SH-SY5Y (cell line): ENCODE results near the gene ELK3.

ENCODE experiments used
- GATA2 ChIP-seq: IDR thresholded peaks from 2 replicates; pipeline ENCODE4 v1.6.1; 2011; ENCODE audit warnings: mild to moderate bottlenecking, low read depth, low read length
- GATA3 ChIP-seq: IDR thresholded peaks from 2 replicates; pipeline ENCODE4 v1.6.1; 2011; ENCODE audit warnings: low read depth, mild to moderate bottlenecking, low read length, moderate library complexity

Gene ELK3

DNA sequence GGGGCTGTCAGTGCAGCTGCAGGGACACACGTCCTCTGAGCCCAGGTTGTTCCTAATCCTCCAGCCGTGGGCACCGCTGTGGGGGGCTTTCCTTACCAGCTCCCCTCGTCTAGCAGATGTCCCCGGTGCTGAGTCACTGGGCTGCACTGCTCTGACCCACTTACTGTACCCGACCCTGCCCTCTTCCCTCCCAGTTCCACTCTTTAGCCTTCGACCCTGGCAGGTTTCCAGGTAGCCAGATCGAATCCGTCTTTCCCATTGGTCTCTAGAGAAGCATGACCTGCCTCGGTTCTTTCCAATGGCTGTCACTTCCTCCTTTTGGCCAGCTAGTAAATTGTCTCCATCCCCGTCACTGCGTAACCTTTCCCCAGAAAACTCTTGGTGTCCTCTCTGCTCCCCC lies 48.4 kb downstream of the ELK3 start:
- TF ChIP-seq GATA3 (no peak), GATA2 (no peak)

DNA sequence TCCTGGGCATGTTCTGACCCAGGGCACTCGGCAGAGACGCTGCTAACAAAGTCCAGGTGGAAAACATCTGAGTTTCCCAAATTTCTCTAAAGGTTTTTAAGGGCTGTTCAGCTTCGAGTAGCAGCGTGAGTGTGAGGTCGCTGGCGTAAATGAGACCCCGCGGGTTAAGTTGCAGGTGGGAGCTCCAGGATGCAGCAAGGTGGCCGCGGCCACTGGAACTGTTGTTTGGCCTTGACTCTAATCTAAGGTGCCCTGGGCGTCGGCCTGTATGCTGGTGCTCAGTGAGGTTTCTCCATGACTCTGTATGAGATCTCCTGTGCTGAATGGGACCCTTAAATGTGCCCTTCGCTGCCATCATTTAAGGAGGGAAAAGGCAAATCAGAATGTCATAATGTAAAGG lies 50.7 kb downstream of the ELK3 start:
- TF ChIP-seq GATA3 (no peak), GATA2 (no peak)

- TF ChIP-seq GATA2 (no peak), GATA3 (no peak)
These were observed 52.8 kb downstream of the ELK3 start for GRCh38 chr12:96246926-96247505.

DNA sequence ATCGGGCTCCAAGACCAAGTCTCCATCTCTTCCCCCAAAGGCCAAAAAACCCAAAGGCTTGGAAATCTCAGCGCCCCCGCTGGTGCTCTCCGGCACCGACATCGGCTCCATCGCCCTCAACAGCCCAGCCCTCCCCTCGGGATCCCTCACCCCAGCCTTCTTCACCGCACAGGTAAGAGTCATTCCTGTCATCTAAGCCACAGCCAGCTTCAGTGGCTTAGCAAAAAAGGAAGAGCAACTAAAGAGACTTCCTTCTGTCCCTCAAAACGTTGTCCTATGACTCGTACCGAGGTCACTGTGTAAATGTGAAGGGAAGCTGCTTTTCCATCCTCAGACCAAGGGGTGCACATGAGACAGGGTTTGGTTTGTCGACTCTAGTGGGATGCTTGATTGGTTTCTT lies 53.4 kb downstream of the ELK3 start:
- TF ChIP-seq GATA2: no peak

GRCh38 chr12:96248136-96248931 lies 54.2 kb downstream of the ELK3 start:
- TF ChIP-seq GATA3: no peak
- TF ChIP-seq GATA2: no peak

DNA sequence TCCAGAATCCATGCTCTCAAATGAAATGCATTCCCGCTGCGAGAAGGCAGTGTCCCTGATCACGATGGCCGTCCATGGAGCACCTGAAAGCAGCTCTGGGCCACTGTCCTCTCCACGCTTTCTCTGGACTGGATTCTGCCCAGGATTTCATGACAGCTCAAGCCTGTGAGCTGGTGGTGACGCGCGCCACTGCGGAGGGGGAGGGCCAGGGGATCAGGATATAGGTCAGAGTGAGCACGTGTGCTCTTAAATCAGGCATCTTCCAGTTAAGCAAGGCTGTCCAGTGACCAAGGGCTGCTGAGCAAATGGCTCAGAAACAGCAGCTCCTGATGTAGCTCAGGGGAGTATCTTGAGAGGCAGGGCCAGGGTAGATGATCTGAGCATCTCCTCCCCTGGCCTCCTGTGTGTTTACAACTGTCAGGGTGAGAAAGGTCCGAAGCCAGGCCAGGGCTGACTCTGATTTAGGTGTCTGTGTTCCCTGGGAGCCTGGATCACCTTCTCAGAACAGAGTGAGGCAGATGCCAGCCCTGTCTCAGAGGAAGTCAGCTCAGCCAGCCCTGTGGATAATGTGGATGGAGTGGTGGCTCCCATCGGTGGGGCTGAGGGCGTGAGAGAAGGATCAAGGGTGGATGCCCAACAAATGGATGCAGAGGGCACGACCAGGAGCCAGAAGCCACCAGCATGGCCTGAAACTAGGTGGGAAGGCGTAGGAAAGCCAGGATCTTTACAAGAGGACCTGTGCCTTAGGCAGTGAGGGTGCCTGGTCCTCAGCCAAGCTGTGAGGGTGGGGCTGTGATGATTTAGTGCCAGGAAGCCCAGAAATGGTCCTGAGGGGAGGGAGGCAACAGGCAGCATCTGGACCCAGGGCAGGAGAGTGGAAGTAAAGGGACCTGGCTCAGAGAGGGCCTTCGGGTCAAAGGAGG lies 55.3 kb downstream of the ELK3 start:
- TF ChIP-seq GATA2 (no peak), GATA3 (no peak)

GRCh38 chr12:96250119-96250685 lies 56.0 kb downstream of the ELK3 start:
- no peak for TF ChIP-seq GATA2

- TF ChIP-seq GATA3 (no peak), GATA2 (no peak)
These were observed 60.9 kb downstream of the ELK3 start for GRCh38 chr12:96255077-96255476.

DNA sequence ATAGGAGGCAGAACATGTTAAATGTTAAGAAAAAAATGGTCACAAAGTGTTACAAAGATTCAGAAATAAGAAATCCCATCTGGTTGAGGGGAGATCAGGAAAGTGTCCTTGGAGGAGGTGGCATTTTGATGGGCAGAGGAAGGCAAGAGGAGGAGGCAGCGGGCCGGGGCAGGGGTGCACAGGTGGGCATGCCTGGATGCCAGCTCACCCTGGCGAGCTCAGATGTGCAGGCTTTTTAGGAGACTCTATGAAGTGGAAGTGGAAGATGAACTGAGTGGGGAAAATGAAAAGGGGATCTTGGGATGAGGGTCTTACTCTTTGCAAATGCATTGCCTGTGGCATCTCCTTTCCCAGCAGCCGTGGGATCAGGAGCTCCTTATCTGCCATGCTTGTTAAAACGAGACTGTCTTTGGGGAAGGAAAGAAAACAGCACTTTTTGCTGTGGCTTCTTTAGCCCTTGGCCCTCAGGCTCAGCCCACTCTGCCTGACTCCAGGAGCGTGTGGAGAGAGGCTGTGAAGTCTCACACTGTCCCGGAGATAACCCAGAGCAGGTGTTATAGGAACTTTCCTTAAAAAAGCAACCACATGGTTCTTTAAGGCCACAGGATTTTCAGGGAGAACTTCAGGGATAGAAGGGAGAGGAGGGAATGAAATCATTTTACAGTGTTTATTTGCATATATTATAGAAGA lies 62.6 kb downstream of the ELK3 start:
- no peak for TF ChIP-seq GATA3
- TF ChIP-seq GATA2: no peak

GRCh38 chr12:96257550-96258103 lies 63.5 kb downstream of the ELK3 start:
- TF ChIP-seq GATA3: no peak
- no peak for TF ChIP-seq GATA2

DNA sequence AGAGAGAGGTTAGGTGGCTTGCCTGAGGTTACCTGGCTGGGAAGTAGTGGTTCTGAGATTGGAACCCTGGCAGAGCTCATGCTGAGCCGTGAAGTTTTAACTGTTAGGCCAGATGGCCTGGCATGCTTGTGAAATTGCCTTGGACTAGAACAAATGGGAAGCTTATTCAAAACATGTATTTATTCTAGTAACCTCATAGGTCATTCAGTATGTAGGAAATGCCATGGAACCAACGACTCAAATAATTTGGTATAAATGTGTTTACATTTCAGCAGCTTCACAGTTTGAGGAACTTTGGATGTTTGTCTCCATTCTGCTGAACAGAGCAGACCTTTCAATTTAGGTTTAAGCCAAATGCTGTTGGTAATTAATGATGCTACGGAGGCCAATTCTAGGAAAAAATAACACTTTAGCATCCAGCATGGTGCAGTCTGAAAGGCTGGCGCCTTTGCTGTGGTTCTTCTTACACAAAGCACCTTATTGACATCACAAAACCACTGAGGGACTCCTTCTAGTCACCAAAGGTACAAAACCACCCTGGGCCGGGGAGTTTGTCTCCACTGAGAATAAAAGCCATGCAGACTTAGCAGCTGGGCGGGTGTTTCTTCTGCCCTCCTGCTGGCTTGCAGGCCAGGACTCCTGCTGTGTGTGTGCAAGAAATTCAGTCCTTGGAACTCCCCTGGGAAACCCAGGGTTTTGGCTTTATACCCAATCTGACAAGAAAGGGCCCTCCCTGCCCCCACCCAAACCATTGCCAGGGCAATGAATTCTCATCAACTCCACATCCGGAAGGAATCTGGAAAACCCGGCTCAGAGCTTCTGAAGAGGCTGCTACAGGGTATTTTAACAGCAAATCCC lies 64.2 kb downstream of the ELK3 start:
- TF ChIP-seq GATA2 (no peak), GATA3 (no peak)

DNA sequence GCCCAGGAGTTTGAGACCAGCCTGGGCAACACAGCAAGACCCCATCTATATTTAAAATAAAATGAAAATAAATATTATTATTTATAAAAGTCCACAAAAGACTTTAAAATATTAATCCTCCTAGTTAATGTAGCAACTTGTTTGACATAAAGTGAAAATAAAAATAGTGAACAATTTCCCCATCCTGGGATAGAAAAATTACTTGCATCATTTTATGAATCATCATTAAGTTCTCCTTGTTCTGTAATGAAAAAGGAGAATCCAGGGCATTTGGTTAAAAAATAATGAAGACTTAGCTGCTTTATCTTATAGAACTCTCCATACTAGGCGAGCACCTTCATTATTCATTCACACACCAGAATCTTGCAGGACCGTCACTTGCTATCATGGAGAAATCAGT lies 66.1 kb downstream of the ELK3 start:
- no peak for TF ChIP-seq GATA3
- no peak for TF ChIP-seq GATA2

GRCh38 chr12:96260644-96261043 lies 66.5 kb downstream of the ELK3 start:
- TF ChIP-seq GATA3: no peak

GRCh38 chr12:96261557-96261956 lies 67.4 kb downstream of the ELK3 start:
- TF ChIP-seq GATA3 (no peak), GATA2 (no peak)

DNA sequence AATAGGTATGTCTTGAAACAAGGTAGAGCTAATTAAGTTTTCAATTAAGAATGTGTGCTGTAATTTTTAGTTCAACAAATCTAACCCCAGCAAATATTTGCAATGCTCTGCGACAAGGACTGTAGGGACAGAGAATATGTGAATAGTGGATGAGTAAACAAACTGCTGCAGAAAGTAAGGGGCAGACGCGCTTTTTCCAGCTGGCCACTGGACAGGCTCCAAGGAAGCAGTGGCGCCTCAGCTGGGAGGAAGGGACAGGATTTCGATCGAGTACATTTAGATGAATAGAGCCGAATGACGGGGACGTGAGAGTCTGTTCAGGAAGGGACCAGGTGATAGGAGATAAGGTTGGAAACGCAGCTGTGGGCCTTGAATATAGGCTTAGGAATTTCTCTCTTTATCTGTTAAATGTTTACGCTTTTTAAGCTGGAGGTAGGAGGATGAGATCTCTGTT lies 69.3 kb downstream of the ELK3 start:
- no peak for TF ChIP-seq GATA3
